DOHH2 (cell line): Measurements from ENCODE around the gene BTG4.

Experiments
- H3F3A ChIP-seq: fragments of 200-600 bp; sonication (generic), shearing (Covaris generic); 2 replicates; pipeline ENCODE4 v1.6.0; 2016; ENCODE audit warnings: antibody characterized with exemption, mild to moderate bottlenecking; ENCODE audit not compliant: control insufficient read depth, insufficient read depth
- H3K27ac ChIP-seq: fragments of 200-600 bp; sonication (generic); 2 replicates; pipeline ENCODE4 v1.5.1; 2014; ENCODE audit warnings: low read depth, mild to moderate bottlenecking, low read length, moderate library complexity
- H3K27me3 ChIP-seq: fragments of 200-600 bp; sonication (generic); 2 replicates; pipeline ENCODE4 v1.6.1; 2014; ENCODE audit warnings: mild to moderate bottlenecking, low read length, mixed read lengths; ENCODE audit not compliant: control insufficient read depth
- H3K36me3 ChIP-seq: fragments of 200-600 bp; sonication (generic); 2 replicates; pipeline ENCODE4 v1.6.1; 2014; ENCODE audit warnings: mild to moderate bottlenecking, low read length, moderate library complexity, mixed read lengths; ENCODE audit not compliant: control insufficient read depth
- H3K4me1 ChIP-seq: fragments of 200-600 bp; sonication (generic); 2 replicates; pipeline ENCODE4 v1.6.1; 2014; ENCODE audit warnings: mild to moderate bottlenecking, low read length, mixed read lengths; ENCODE audit not compliant: control insufficient read depth
- H3K4me2 ChIP-seq: fragments of 200-600 bp; sonication (generic); 2 replicates; pipeline ENCODE4 v1.6.0; 2014; ENCODE audit warnings: mild to moderate bottlenecking, low read length, moderate library complexity
- H3K4me3 ChIP-seq: fragments of 200-600 bp; sonication (generic); 2 replicates; pipeline ENCODE4 v1.5.1; 2014; ENCODE audit warnings: mild to moderate bottlenecking, low read length, mixed read lengths
- H3K79me2 ChIP-seq: fragments of 200-600 bp; sonication (generic); 2 replicates; pipeline ENCODE4 v1.6.1; 2014; ENCODE audit warnings: mild to moderate bottlenecking, low read length, mixed read lengths; ENCODE audit not compliant: control insufficient read depth
- H3K9me2 ChIP-seq: fragments of 200-600 bp; sonication (generic); replicated peaks from 2 replicates; pipeline ENCODE4 v1.6.1; 2014; ENCODE audit warnings: mild to moderate bottlenecking, low read length, mixed read lengths; ENCODE audit not compliant: control insufficient read depth
- H3K9me3 ChIP-seq: fragments of 200-600 bp; sonication (generic); 2 replicates; pipeline ENCODE4 v1.6.1; 2014; ENCODE audit warnings: antibody characterized with exemption, low read length, mixed read lengths; ENCODE audit not compliant: control insufficient read depth, insufficient read depth
- H4K20me1 ChIP-seq: fragments of 200-600 bp; sonication (generic); 2 replicates; pipeline ENCODE4 v1.6.0; 2014; ENCODE audit warnings: low read depth, mild to moderate bottlenecking, antibody characterized with exemption, low read length, moderate library complexity; ENCODE audit not compliant: control insufficient read depth, insufficient read depth
- EZH2phosphoT487 ChIP-seq: fragments of 200-600 bp; sonication (generic); IDR thresholded peaks from 2 replicates; pipeline ENCODE4 v1.6.1; 2017; ENCODE audit warnings: borderline replicate concordance, mild to moderate bottlenecking, antibody characterized with exemption, low read length, moderate library complexity, mixed read lengths
- TF ChIP-seq, protein P1 (sequence below): fragments of 200-600 bp; sonication (generic); IDR thresholded peaks from one replicate; pipeline ENCODE4 v1.5.1; 2014; ENCODE audit warnings: antibody characterized with exemption, mild to moderate bottlenecking, low read depth, low read length; ENCODE audit not compliant: poor library complexity, severe bottlenecking

The BTG4 gene

DNA sequence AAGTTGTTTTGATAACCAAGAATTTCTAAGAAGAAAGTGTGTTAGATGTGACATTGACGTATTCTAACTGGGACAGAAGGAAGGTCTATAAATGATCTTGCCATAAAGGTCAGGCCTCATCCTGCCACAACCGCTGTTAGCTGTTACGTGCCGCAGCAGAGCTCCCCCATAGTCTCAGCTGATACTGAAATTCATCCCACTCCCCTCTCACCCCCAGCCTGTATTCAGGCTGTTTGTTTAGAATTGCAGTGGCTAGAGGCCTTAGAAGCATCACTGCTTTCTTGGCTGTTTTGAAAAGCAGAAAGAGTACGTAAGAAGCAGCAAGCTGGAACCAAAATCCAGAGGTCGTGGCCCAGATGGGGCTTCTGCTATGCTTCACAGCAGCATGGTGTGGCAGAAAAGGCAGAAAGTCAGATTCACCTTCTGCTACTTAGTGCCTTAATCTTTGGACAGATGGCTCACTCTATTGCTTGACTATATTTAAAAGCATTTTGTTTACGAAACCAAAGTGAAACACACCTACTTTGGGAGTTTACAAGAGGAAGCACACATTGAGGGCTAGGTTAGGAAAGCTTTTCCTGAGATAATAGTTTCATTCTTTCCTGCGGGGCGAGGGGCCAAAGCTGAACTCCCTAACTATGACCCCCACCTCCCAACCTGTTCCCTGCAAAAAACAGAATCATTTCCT, 27.4 kb upstream of the BTG4 start:
- Histone ChIP-seq H3K4me2 (no peak overlapping the region), H3K9me2 (no peaks in the 10 kb centered on the region), H4K20me1 (no peaks in the 10 kb centered on the region), H3K79me2 (no peaks in the 10 kb centered on the region), H3K27ac (no peak overlapping the region), H3K36me3 (no peaks in the 10 kb centered on the region), H3K27me3 (peaks cover 61% of the 10 kb centered on the region), H3K4me1 (no peaks in the 10 kb centered on the region), H3K9me3 (no peaks in the 10 kb centered on the region), H3K4me3 (no peak overlapping the region), H3F3A (no peaks in the 10 kb centered on the region)
- no peak for TF ChIP-seq EZH2phosphoT487
- TF ChIP-seq, protein P1, sequence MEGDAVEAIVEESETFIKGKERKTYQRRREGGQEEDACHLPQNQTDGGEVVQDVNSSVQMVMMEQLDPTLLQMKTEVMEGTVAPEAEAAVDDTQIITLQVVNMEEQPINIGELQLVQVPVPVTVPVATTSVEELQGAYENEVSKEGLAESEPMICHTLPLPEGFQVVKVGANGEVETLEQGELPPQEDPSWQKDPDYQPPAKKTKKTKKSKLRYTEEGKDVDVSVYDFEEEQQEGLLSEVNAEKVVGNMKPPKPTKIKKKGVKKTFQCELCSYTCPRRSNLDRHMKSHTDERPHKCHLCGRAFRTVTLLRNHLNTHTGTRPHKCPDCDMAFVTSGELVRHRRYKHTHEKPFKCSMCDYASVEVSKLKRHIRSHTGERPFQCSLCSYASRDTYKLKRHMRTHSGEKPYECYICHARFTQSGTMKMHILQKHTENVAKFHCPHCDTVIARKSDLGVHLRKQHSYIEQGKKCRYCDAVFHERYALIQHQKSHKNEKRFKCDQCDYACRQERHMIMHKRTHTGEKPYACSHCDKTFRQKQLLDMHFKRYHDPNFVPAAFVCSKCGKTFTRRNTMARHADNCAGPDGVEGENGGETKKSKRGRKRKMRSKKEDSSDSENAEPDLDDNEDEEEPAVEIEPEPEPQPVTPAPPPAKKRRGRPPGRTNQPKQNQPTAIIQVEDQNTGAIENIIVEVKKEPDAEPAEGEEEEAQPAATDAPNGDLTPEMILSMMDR, result no peak

DNA sequence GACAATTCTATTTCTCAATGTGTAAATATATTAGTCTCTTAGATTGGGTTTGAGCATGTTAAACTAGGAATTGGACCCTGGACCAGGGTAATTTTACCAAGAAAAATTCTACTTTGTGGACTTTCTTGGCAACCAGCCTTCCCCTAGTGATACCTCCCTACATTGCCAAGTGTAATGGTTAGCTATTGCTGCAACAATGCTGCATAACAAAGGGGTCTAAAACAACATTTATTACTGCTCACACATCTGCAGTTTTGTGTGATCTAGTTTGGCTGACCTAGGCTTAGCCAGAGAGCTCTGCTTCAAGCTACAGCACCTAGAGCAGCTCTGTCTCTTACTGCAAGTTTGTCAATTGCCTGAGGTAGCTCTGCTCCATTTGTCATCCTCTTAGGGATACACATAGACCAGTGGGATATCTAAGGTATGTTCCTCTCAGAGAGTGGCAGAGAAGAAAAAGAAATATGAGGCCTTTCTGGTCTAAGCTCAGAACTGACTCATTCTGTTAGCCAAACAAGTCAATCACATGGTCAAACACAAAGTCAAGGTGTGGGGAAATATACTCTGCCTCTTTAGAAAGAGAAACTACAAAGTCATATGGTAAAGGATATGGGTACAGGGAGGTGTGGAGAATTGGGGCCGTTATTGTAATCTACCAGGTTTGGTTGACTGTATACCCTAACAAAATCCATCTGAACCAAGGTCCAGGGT, 26.4 kb upstream of the BTG4 start:
- no peaks in the 10 kb centered on the region for H4K20me1 ChIP-seq
- no peaks in the 10 kb centered on the region for H3K4me1 ChIP-seq
- TF ChIP-seq EZH2phosphoT487, result no peak
- TF ChIP-seq, protein P1, result no peak
- no peaks in the 10 kb centered on the region for H3K9me3 ChIP-seq
- no peak overlapping the region for H3K4me2 ChIP-seq
- no peaks in the 10 kb centered on the region for H3K9me2 ChIP-seq
- H3K4me3 ChIP-seq, result no peak overlapping the region
- no peak overlapping the region for H3K27ac ChIP-seq
- H3K27me3 ChIP-seq, result peaks cover 66% of the 10 kb centered on the region
- H3K36me3 ChIP-seq, result no peaks in the 10 kb centered on the region
- H3K79me2 ChIP-seq, result no peaks in the 10 kb centered on the region
- no peaks in the 10 kb centered on the region for H3F3A ChIP-seq

GRCh38 chr11:111537336-111537860, 25.2 kb upstream of the BTG4 start:
- Histone ChIP-seq H3K27me3 (peaks cover 58% of the 10 kb centered on the region), H3K79me2 (no peaks in the 10 kb centered on the region), H3K9me2 (no peaks in the 10 kb centered on the region), H3K9me3 (no peaks in the 10 kb centered on the region), H3K4me2 (no peak overlapping the region), H4K20me1 (no peaks in the 10 kb centered on the region), H3K4me1 (no peaks in the 10 kb centered on the region), H3K36me3 (no peaks in the 10 kb centered on the region), H3K27ac (no peak overlapping the region), H3F3A (no peaks in the 10 kb centered on the region), H3K4me3 (no peak overlapping the region)
- TF ChIP-seq, protein P1, result no peak
